Pons (tissue), 1 donor: ENCODE results near the gene ZNHIT1.
"Not testable (repeated sequence)": the region's sequence is repeated elsewhere in the genome, so short reads cannot be mapped to it uniquely, and the experiment has no call there.

ENCODE experiments used
- DNase-seq: peaks from one replicate; pipeline ENCODE4 v3.0.0-alpha.2; 2016; ENCODE audit warnings: low spot score

ZNHIT1 gene

DNA sequence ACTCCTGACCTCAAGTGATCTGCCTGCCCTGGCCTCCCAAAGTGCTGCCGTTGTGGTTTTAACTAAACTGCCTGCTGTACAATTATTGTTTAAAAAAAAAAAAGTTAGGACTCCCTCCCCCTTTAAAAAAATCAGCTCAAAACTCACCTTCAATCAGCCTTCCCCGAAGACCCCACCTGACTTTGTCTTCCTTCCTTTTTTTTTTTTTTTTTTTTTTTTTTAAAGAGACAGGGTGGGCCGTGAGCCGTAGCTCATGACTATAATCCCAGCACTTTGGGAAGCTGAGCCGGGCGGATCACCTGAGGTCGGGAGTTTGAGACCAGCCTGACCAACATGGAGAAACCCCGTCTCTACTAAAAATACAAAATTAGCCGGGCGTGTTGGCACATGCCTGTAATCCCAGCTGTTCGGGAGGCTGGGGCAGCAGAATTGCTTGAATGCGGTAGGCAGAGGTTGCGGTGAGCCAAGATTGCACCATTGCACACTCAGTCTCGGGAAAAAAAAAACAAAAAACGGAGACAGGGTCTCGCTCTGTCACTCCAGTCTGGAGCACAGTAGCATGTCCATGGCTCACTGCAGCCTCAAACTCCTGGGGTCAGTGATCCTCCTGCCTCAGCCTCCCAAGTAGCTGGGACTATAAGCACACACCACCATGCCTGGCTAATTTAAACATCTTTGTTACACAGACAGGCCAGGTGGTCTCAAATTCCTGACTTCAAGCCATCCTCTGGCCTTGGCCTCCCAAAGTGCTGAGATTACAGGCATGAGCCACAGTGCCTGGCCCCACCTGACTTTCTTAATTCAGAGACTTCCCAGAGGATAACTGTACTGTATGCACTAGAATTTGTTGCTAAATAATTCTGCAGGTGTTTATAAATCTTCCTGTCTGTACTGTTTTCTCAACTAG is 23.7 kb downstream of the ZNHIT1 start:
- no peak for DNase-seq

DNA sequence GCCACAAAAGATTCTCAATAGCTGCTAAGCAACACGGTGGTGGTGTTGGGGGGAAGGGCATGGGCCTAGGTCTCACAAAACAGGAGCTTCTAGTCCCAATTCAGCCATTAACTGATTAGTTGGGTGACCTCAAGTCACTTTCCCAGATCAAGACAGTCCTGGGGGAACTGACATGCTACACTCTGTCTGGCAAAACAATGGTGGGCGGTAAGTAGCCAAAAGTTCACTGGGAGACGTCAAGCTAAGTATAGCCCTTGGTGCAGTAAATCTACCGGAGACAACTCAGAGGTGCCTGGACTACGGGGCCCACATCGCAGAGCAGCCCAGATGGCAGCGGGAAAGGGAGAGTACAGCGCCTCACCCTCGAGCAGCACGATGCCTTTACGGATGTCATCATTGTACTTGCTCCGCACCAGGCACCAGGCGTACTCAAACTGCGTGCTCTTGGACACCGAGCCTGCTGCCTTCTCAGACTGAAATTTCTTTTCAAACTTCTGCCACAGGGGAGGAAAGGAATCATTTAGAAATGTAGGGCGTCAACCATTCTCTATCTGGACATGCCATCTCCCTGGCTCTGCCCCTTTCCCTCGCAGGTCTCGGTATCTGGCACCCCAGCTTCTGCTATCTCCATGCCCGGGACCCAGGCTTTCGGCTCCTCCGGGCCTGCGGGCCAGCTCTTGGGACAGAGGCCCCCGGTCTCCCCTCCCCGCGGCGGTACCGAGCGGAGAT is 25.8 kb downstream of the ZNHIT1 start:
- DNase-seq, result peak; percentile 50

DNA sequence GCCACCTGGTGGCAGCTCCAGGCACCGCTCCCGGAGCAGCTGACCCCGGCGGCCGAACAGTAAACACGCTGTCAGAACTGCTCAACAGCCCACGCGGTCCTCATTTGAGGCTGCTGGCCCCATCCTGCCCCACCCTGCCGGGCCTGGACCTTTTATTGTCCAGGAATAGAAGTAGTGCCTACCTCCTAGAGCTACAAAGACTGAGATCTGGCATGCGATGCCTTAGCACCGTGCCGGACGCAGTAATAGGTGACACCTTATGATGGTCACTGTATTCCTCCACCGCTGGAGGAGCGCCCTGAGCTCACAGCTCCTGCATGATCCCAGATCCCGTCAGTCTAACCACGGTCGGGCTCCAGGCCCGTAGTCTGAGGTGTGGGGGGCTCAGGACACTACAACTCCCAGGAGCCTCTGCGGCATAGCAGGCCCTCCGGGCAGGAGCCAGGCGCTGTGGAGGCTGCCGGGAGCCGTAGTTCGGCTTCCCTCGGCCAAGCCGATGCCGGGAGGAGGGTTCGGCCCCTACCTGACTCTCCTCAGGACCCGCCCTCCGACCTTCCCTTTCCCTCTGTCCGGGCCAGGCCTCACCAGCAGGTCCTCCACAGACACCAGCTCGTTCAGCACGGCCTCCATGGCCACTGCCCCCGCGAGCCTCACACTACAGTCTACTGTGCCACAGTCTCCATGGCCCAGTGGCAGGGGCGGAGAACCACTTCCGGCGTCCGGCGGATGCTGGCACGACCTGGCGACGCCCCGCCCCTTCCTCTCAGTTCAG is 26.6 kb downstream of the ZNHIT1 start, which contains the start of gene FIS1:
FIS1 (minus strand) TSS at position 707 of the 772 bp plus-strand sequence; CDS start at position 630, 77 bp downstream.
- DNase-seq, result peak; percentile 93

DNA sequence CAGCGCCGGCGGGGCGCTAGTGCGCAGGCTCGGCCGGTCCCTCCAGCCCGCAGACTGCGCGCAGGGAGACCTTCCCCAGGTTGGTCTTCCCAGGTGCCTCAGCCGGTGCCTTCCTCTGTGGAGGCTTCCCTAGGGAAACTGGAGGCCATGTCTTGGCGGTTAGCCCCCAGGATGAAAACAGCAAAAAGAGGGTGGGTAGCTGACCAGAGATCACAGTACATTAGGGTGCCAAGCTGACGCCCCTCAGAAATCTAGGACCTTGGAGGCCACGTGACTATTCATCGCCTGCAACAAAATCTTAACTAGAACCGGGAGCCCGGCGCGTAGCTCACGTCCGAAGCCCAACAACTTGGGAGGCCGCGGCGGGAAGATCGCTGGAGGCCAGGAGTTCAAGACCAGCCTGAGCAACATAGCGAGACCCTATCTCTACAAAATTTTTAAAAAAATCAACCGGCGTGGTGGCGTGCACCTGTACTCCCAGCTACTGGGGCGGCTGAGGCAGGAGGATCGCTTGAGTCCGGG is 27.2 kb downstream of the ZNHIT1 start:
- DNase-seq, result no peak

DNA sequence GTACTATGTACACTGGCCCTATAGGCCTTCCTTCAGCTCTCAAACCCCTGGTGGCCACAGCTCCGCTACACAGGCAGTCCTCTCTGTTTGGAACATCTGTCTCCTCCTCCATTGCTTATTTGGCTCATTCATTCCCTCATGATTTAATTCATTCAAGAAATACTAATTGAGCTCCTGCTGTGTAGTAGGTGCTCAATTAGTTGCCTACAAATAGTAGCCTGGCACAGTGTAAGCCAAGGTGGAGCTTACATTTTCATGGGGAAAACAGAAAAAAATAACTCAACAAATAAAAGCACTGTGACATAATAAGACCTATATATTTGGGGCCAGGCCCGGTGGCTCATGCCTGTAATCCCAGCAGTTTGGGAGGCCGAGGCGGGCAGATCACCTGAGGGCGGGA is 30.3 kb downstream of the ZNHIT1 start:
- no peak for DNase-seq

DNA sequence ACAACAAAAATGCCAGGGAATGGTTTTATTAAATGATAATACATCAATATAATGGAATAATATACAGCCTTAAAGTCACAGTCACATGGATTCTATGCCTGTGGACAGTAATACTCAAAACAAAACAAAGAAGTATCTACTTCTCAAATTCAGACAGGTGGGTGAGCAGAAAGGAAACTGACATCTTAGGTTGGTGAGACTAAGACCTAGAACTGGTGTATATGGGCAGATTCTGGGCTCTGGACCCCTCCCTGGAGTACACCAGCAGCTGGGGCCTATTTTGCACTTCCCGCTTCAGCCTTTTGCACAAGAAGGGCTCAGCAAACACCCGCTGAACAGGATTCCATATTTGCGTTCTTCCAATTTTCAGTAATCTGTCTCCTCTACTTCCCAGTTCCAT is 32.4 kb downstream of the ZNHIT1 start:
- no peak for DNase-seq

DNA sequence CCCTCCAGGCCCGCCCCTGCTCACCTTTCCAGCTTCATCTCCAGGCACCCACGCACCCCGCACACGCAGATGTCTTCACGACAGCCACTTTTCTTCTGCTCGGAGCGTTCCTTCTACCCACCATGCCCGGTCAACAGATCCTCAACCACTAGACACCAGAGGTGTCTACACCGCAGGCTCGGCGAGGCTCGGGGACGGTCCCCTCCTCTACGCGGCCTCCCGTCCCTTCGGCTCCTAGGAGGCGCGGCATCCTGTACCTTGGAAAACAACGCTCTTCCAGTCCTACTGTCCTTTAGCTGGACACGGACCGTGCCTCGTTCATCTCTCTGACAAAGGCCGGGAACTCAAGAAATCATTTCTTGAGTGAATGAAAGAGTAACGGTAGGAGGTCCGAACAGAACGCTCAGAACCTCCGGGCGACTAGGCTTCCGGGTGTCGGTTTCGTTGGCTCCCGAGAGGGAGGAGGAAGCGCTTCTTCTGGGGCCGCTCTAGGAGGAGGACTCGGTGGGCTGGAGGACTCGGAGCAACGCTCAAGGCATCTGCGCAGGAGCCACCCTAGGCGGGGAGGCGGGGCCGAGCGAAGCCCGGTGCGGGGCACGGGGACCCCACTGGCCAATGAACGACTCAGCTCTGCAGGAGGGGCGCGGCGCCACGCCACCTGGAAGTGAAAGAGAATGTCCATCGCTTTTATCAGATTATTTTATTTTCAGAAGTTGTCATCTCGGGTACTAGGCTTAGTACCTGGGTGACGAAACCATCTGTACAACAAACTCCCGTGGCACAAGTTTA is 34.1 kb downstream of the ZNHIT1 start:
- peak; percentile 96 for DNase-seq

DNA sequence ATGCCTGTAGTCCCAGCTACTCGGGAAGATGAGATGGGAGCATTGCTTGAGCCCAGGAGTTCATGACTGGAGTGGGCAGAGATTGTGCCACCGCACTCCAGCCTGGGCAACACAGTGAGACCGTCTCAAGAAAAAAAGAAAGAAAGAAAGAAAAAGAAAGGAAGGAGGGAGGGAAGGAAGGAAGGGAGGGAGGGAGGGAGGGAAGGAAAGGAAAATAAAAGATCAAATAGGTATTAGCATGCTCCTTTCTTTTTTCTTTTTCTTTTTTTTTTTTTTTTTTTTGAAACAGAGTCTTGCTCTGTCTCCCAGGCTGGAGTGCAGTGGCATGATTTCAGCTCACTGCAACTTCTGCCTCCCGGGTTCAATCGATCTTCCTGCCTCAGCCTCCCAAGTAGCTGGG is 35.2 kb downstream of the ZNHIT1 start:
- DNase-seq, result not testable (repeated sequence)

DNA sequence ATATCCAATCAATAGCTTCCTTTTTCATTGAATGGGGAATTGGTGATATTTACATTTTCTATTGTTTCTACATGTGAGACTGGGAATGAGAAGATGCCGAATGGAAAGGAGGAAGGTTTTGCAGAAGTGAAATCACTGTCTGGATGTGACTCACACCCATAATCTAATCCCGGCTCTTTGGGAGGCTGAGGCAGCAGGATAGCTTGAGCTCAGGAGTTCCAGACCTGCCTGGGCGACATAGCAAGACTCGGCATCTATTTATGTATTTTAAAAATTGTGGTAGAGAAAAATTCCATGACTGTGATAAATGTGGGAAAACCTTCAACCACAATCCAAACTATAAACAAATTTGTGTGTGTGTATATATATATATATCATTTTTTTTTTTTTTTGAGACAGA is 37.8 kb downstream of the ZNHIT1 start:
- no peak for DNase-seq

DNA sequence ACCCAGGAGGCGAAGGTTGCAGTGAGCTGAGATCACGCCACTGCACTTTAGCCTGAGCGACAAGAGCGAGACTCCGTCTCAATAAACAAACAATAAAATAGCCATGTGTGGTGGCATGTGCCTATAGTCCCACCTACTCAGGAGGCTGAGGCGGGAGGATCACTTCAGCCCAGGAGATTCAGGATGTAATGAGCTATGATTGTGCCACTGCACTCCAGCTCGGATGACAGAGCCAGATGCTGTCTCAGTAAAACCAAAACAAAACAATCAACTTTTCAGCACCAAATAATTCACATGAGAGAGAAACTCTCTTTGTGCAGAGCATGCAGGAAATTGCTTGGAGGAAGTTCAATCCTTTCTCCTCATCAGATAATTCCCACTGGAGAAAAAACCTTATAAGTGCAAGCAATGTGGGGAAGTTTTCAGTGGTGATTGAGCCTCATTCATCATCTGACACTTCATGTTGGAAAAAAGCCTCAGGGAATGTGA is 40.3 kb downstream of the ZNHIT1 start:
- DNase-seq, result peak; percentile 49

DNA sequence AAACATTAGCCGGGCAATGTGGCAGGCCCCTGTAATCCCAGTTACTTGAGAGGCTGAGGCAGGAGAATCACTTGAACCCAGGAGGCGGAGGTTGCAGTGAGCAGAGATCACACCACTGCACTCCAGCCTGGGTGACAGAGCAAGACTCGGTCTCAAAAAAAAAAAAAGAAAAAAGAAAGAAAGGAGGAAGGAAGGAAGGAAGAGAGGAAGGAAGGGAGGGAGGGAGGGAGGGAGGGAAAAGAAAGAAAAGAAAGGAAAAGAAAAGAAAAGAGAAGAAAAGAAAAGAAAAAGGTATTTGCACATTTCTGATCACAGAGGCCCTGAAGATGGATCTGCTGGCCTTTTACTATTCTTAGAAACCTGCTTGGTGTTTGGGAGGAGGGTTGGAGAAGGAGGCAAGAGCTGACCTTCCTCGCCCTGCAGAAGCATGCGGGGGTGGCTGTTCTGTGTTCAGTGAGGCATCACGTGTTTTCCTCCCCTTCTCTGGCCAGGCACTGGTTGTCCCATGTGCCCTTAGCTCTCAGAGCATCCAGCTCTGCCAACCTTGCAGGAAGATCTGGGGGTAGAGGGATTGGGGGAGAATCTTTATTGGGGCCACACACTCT is 46.2 kb downstream of the ZNHIT1 start:
- DNase-seq, result not testable (repeated sequence)

DNA sequence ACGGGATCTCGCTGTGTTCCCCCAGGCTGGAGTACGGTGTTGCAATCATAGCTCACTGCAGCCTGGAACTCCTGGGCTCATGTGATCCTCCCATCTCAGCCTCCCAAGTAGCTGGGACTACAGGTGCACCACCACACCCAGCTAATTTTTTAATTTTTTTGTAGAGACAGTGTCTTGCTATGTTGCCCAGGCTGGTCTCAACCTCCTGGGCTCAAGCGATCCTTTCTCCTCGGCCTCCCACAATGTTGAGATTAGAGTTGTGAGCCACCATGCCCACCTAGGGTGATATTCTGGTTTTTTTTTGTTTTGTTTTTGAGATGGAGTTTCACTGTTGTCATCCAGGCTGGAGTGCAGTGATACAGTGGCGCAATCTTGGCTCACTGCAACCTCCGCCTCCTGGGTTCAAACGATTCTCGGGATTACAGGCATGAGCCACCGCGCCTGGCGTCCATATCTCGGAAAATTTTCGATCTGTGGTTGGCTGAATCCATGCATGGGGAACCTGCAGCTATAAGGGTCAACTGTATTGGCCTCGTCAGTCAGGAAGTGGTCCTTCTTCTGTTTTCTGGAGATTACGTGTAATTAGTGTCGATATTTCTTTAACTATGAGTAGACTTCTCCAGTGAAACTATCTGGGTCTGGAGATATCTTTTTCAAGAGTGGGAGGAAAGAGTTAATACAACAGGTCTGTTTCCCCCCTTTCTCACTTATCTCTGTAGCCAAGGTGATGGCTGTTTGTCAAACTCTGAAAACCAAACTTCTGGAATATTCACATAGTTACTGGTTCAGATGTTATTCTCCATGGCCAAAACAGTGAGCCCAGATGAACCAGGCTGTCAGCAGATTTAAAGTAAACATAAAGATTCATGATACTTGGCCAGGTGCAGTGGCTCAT is 47.9 kb downstream of the ZNHIT1 start:
- no peak for DNase-seq

DNA sequence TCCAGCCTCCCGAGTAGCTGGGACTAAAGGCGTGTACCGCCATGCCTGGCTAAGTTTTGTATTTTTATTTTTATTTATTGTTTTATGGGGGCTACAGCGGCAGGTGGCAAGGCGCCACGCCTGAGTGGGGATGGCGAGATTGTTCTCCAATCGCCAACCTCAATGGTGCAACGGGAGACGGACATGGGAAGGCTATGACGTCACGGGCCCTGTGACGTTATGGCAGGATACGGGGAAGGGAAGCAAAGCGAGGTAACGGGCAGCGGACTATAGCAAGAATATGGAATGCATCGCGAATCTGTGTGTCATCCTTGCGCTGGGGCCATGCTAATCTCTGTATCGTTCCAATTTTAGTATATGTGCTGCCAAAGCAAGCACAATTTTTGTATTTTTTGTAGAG is 51.7 kb downstream of the ZNHIT1 start:
- no peak for DNase-seq

DNA sequence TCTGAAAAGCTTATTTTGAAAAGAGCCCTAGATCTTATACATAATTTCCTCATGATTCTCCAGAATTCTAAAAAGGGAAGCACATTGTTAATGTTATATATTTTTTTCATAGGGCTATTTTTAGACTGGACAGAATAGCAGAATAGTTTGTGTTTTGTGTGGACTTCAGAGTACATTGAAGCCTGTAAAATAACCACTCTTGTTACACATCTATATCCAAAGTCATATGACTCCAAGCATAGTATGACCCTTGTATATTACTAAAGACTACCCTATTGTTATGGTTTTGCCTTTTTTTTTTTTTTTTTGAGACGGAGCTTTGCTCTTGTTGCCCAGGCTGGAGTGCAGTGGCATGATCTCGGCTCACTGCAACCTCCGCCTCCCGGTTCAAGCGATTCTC is 53.1 kb downstream of the ZNHIT1 start:
- DNase-seq, result peak; percentile 91

DNA sequence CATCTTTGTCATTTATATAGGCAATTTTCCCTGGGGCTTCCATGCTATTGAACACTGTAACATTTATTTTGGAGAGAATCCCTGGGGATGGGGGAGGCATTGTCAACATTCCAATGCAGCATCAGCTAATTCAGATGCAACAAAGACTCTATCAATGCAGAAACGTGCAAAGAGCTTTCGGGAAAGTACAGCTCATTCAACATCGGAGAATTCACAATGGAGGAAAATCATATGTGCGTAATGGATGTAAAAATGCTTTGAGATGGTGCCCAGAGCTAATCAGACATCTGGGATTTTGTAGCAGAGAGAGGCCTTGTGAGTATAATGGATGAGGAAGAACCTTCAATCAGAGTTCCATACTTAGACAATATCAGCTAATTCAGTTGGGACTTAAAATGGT is 55.2 kb downstream of the ZNHIT1 start:
- no peak for DNase-seq
